ENCODE measurements around the gene GLB1L.

Gene GLB1L

GRCh38 chr2:219268294-219268693 lies 23.1 kb upstream of the GLB1L start:
- Histone ChIP-seq H3K23ac (ENCODE audit: low read length in 2 of 2) (no peak overlapping the region), H2BK120ac (ENCODE audit: low read depth, low read length) (no peak overlapping the region), H3K36me3 (ENCODE audit: control insufficient read depth in 1 of 2, insufficient read depth in 2 of 2, low read depth in 1 of 2, low read length in 2 of 2) (no peaks in the 10 kb centered on the region), H3K4me1 (ENCODE audit: control insufficient read depth, insufficient read depth, low read depth, low read length) (peaks cover 13% of the 10 kb centered on the region), H2AK5ac (ENCODE audit: low read length, severe bottlenecking) (no peak overlapping the region), H3K27ac (ENCODE audit: low read length, poor library complexity, severe bottlenecking) (no peak overlapping the region), H3K18ac (ENCODE audit: low read depth in 1 of 2, low read length in 2 of 2) (no peak overlapping the region), H3K4me2 (ENCODE audit: low read length, poor library complexity, severe bottlenecking) (no peak overlapping the region), H3K79me1 (replicated peaks; ENCODE audit: low read length, poor library complexity, severe bottlenecking) (no peaks in the 10 kb centered on the region), H4K8ac (ENCODE audit: low read length) (no peak overlapping the region), H3K9ac (ENCODE audit: low read length) (no peak overlapping the region), H3K14ac (ENCODE audit: low read length in 2 of 2) (no peak overlapping the region), H4K91ac (ENCODE audit: low read length) (no peak overlapping the region), H2BK15ac (ENCODE audit: low read depth, poor library complexity, severe bottlenecking) (no peak overlapping the region), H3K27me3 (ENCODE audit: control insufficient read depth in 1 of 2, insufficient read depth in 1 of 2, low read length in 2 of 2) (peaks cover 3 to 11% of the 10 kb centered on the region in 2 experiments), H2AFZ (ENCODE audit: low read depth, low read length) (no peak overlapping the region), H2BK5ac (ENCODE audit: low read depth, low read length, poor library complexity, severe bottlenecking) (no peak overlapping the region), H2BK12ac (ENCODE audit: low read length in 2 of 2) (no peak overlapping the region), H3K4me3 (ENCODE audit: insufficient read depth in 1 of 2, low read depth in 1 of 2, low read length in 2 of 2) (no peak overlapping the region), H3K4ac (ENCODE audit: low read depth in 1 of 2, low read length in 2 of 2) (no peak overlapping the region), H3K9me3 (ENCODE audit: control insufficient read depth, low read length) (no peaks in the 10 kb centered on the region)
- WGBS: 43% methylated on average over 1 of the region's 2 CpGs
- DNase-seq: no peak

- Histone ChIP-seq H2AK5ac (ENCODE audit: low read length, severe bottlenecking) (no peak overlapping the region), H3K4ac (ENCODE audit: low read depth in 1 of 2, low read length in 2 of 2) (no peak overlapping the region), H4K91ac (ENCODE audit: low read length) (no peak overlapping the region), H3K4me2 (ENCODE audit: low read length, poor library complexity, severe bottlenecking) (no peak overlapping the region), H2BK12ac (ENCODE audit: low read length in 2 of 2) (no peak overlapping the region), H3K27me3 (ENCODE audit: control insufficient read depth in 1 of 2, insufficient read depth in 1 of 2, low read length in 2 of 2) (peaks cover 3 to 11% of the 10 kb centered on the region in 2 experiments), H2BK15ac (ENCODE audit: low read depth, poor library complexity, severe bottlenecking) (no peak overlapping the region), H3K4me1 (ENCODE audit: control insufficient read depth, insufficient read depth, low read depth, low read length) (peaks cover 11% of the 10 kb centered on the region), H3K9me3 (ENCODE audit: control insufficient read depth, low read length) (no peaks in the 10 kb centered on the region), H3K4me3 (ENCODE audit: insufficient read depth in 1 of 2, low read depth in 1 of 2, low read length in 2 of 2) (no peak overlapping the region), H3K9ac (ENCODE audit: low read length) (no peak overlapping the region), H2BK5ac (ENCODE audit: low read depth, low read length, poor library complexity, severe bottlenecking) (no peak overlapping the region), H3K79me1 (replicated peaks; ENCODE audit: low read length, poor library complexity, severe bottlenecking) (no peaks in the 10 kb centered on the region), H2AFZ (ENCODE audit: low read depth, low read length) (no peak overlapping the region), H3K14ac (ENCODE audit: low read length in 2 of 2) (no peak overlapping the region), H3K23ac (ENCODE audit: low read length in 2 of 2) (no peak overlapping the region), H3K18ac (ENCODE audit: low read depth in 1 of 2, low read length in 2 of 2) (no peak overlapping the region), H4K8ac (ENCODE audit: low read length) (no peak overlapping the region), H3K36me3 (ENCODE audit: control insufficient read depth in 1 of 2, insufficient read depth in 2 of 2, low read depth in 1 of 2, low read length in 2 of 2) (no peaks in the 10 kb centered on the region), H2BK120ac (ENCODE audit: low read depth, low read length) (no peak overlapping the region), H3K27ac (ENCODE audit: low read length, poor library complexity, severe bottlenecking) (no peak overlapping the region)
- no peak for DNase-seq
- no CpG with 5 or more reads among the region's 1 CpG for WGBS
Observed at GRCh38 chr2:219266886-219267285, 21.6 kb upstream of the GLB1L start.

- Histone ChIP-seq H3K14ac (ENCODE audit: low read length in 2 of 2) (no peak overlapping the region), H3K4me2 (ENCODE audit: low read length, poor library complexity, severe bottlenecking) (no peak overlapping the region), H3K23ac (ENCODE audit: low read length in 2 of 2) (no peak overlapping the region), H2AK5ac (ENCODE audit: low read length, severe bottlenecking) (no peak overlapping the region), H3K79me1 (replicated peaks; ENCODE audit: low read length, poor library complexity, severe bottlenecking) (no peaks in the 10 kb centered on the region), H3K27me3 (ENCODE audit: control insufficient read depth in 1 of 2, insufficient read depth in 1 of 2, low read length in 2 of 2) (peaks cover 7 to 16% of the 10 kb centered on the region in 2 experiments), H3K4ac (ENCODE audit: low read depth in 1 of 2, low read length in 2 of 2) (no peak overlapping the region), H3K9ac (ENCODE audit: low read length) (no peak overlapping the region), H2BK12ac (ENCODE audit: low read length in 2 of 2) (no peak overlapping the region), H4K8ac (ENCODE audit: low read length) (no peak overlapping the region), H3K36me3 (ENCODE audit: control insufficient read depth in 1 of 2, insufficient read depth in 2 of 2, low read depth in 1 of 2, low read length in 2 of 2) (no peaks in the 10 kb centered on the region), H3K4me1 (ENCODE audit: control insufficient read depth, insufficient read depth, low read depth, low read length) (peaks cover 8% of the 10 kb centered on the region), H3K27ac (ENCODE audit: low read length, poor library complexity, severe bottlenecking) (no peak overlapping the region), H2BK15ac (ENCODE audit: low read depth, poor library complexity, severe bottlenecking) (peak overlapping the region; percentile 33), H3K9me3 (ENCODE audit: control insufficient read depth, low read length) (no peaks in the 10 kb centered on the region), H3K4me3 (ENCODE audit: insufficient read depth in 1 of 2, low read depth in 1 of 2, low read length in 2 of 2) (no peak overlapping the region), H2BK5ac (ENCODE audit: low read depth, low read length, poor library complexity, severe bottlenecking) (no peak overlapping the region), H2BK120ac (ENCODE audit: low read depth, low read length) (no peak overlapping the region), H2AFZ (ENCODE audit: low read depth, low read length) (no peak overlapping the region), H4K91ac (ENCODE audit: low read length) (no peak overlapping the region), H3K18ac (ENCODE audit: low read depth in 1 of 2, low read length in 2 of 2) (no peak overlapping the region)
- 41% methylated on average over 3 of the region's 5 CpGs for WGBS
- no peak for DNase-seq
Observed at GRCh38 chr2:219266232-219266631, 21.0 kb upstream of the GLB1L start.

GRCh38 chr2:219261024-219261855 lies 16.0 kb upstream of the GLB1L start:
- Histone ChIP-seq H2BK5ac (ENCODE audit: low read depth, low read length, poor library complexity, severe bottlenecking) (no peak overlapping the region), H3K9ac (ENCODE audit: low read length) (no peak overlapping the region), H4K8ac (ENCODE audit: low read length) (no peak overlapping the region), H3K9me3 (ENCODE audit: control insufficient read depth, low read length) (no peaks in the 10 kb centered on the region), H3K4me1 (ENCODE audit: control insufficient read depth, insufficient read depth, low read depth, low read length) (no peaks in the 10 kb centered on the region), H3K4ac (ENCODE audit: low read depth in 1 of 2, low read length in 2 of 2) (no peak overlapping the region), H3K27me3 (ENCODE audit: control insufficient read depth in 1 of 2, insufficient read depth in 1 of 2, low read length in 2 of 2) (peaks cover 15 to 18% of the 10 kb centered on the region in 2 experiments), H2AFZ (ENCODE audit: low read depth, low read length) (no peak overlapping the region), H3K79me1 (replicated peaks; ENCODE audit: low read length, poor library complexity, severe bottlenecking) (no peaks in the 10 kb centered on the region), H3K4me3 (ENCODE audit: insufficient read depth in 1 of 2, low read depth in 1 of 2, low read length in 2 of 2) (no peak overlapping the region), H2BK12ac (ENCODE audit: low read length in 2 of 2) (no peak overlapping the region), H3K14ac (ENCODE audit: low read length in 2 of 2) (no peak overlapping the region), H3K4me2 (ENCODE audit: low read length, poor library complexity, severe bottlenecking) (no peak overlapping the region), H2BK15ac (ENCODE audit: low read depth, poor library complexity, severe bottlenecking) (no peak overlapping the region), H3K36me3 (ENCODE audit: control insufficient read depth in 1 of 2, insufficient read depth in 2 of 2, low read depth in 1 of 2, low read length in 2 of 2) (no peaks in the 10 kb centered on the region), H3K23ac (ENCODE audit: low read length in 2 of 2) (no peak overlapping the region), H3K27ac (ENCODE audit: low read length, poor library complexity, severe bottlenecking) (no peak overlapping the region), H2BK120ac (ENCODE audit: low read depth, low read length) (no peak overlapping the region), H4K91ac (ENCODE audit: low read length) (no peak overlapping the region), H3K18ac (ENCODE audit: low read depth in 1 of 2, low read length in 2 of 2) (no peak overlapping the region), H2AK5ac (ENCODE audit: low read length, severe bottlenecking) (no peak overlapping the region)
- no peak for DNase-seq
- WGBS: 78% methylated on average over 2 of the region's 5 CpGs
